ENCODE results near the gene SAMD10. TPM values are rescaled to one million over a fixed set of nuclear protein-coding genes. Genes with fewer than 3 reads are reported as not detected.
A peak's percentile ranks its signal among the peaks of the same experiment; 100 is the strongest.

SAMD10 gene
- total and polyA plus RNA-seq, 2 donors (not counting 1 experiment from before 2014, with no cell fraction given), result 0.37 to 0.99 TPM

GRCh38 chr20:64011366-64011779 lies 31.9 kb upstream of the SAMD10 start:
- Histone ChIP-seq H3K9me3 (ENCODE audit: control insufficient read depth, insufficient read depth, low read depth, low read length) (no peaks in the 10 kb centered on the region), H3K4me1 (ENCODE audit: control insufficient read depth, extremely low read depth, insufficient read depth, low read length) (no peaks in the 10 kb centered on the region), H3K4me3 (replicated peaks in 1 of 4; ENCODE audit: control extremely low read depth in 1 of 4, insufficient read depth in 1 of 4, low read depth in 3 of 4, low read length in 4 of 4) (no peak overlapping the region), H2AFZ (ENCODE audit: low read length) (no peak overlapping the region), H4K20me1 (ENCODE audit: control insufficient read depth, extremely low read depth, insufficient read depth, low read length) (no peaks in the 10 kb centered on the region), H3K79me2 (ENCODE audit: control insufficient read depth, insufficient read depth, low read length) (peaks cover 4% of the 10 kb centered on the region), H3K9ac (ENCODE audit: insufficient read depth, low read length) (no peak overlapping the region), H3K36me3 (ENCODE audit: control insufficient read depth, insufficient read depth, low read length) (peaks cover 22% of the 10 kb centered on the region), H3K27ac (ENCODE audit: insufficient read depth, low read length) (no peak overlapping the region), H3K27me3 (ENCODE audit: control insufficient read depth, insufficient read depth, low read length) (no peaks in the 10 kb centered on the region), H3K4me2 (ENCODE audit: extremely low read depth, insufficient read depth, low read length) (no peak overlapping the region)
- TF ChIP-seq EZH2 (IDR thresholded peaks at IDR 0.05; ENCODE audit: low read length, missing control alignments) (no peak), CTCF (conservative IDR thresholded peaks at IDR 0.05 in 1 of 2, IDR thresholded peaks at IDR 0.05 in 1 of 2; ENCODE audit: low read depth in 1 of 2, low read length in 2 of 2) (no peak)
- no peak for DNase-seq (ENCODE audit: low read depth in 2 of 2)

GRCh38 chr20:64010711-64011237 lies 31.3 kb upstream of the SAMD10 start:
- Histone ChIP-seq H3K27me3 (ENCODE audit: control insufficient read depth, insufficient read depth, low read length) (no peaks in the 10 kb centered on the region), H2AFZ (ENCODE audit: low read length) (no peak overlapping the region), H3K9ac (ENCODE audit: insufficient read depth, low read length) (no peak overlapping the region), H3K4me2 (ENCODE audit: extremely low read depth, insufficient read depth, low read length) (no peak overlapping the region), H3K36me3 (ENCODE audit: control insufficient read depth, insufficient read depth, low read length) (peaks cover 22% of the 10 kb centered on the region), H3K79me2 (ENCODE audit: control insufficient read depth, insufficient read depth, low read length) (peaks cover 4% of the 10 kb centered on the region), H4K20me1 (ENCODE audit: control insufficient read depth, extremely low read depth, insufficient read depth, low read length) (no peaks in the 10 kb centered on the region), H3K4me1 (ENCODE audit: control insufficient read depth, extremely low read depth, insufficient read depth, low read length) (no peaks in the 10 kb centered on the region), H3K9me3 (ENCODE audit: control insufficient read depth, insufficient read depth, low read depth, low read length) (no peaks in the 10 kb centered on the region), H3K27ac (ENCODE audit: insufficient read depth, low read length) (no peak overlapping the region), H3K4me3 (replicated peaks in 1 of 4; ENCODE audit: control extremely low read depth in 1 of 4, insufficient read depth in 1 of 4, low read depth in 3 of 4, low read length in 4 of 4) (no peak overlapping the region)
- TF ChIP-seq CTCF (conservative IDR thresholded peaks at IDR 0.05 in 1 of 2, IDR thresholded peaks at IDR 0.05 in 1 of 2; ENCODE audit: low read depth in 1 of 2, low read length in 2 of 2) (no peak), EZH2 (IDR thresholded peaks at IDR 0.05; ENCODE audit: low read length, missing control alignments) (no peak)
- DNase-seq (ENCODE audit: low read depth in 2 of 2), result peak in 1 of 2 donors; percentile 6

- peaks cover 21% of the 10 kb centered on the region for H3K36me3 ChIP-seq (ENCODE audit: control insufficient read depth, insufficient read depth, low read length)
- H3K9me3 ChIP-seq (ENCODE audit: control insufficient read depth, insufficient read depth, low read depth, low read length), result no peaks in the 10 kb centered on the region
- no peaks in the 10 kb centered on the region for H4K20me1 ChIP-seq (ENCODE audit: control insufficient read depth, extremely low read depth, insufficient read depth, low read length)
- H3K27ac ChIP-seq (ENCODE audit: insufficient read depth, low read length), result no peak overlapping the region
- H3K4me1 ChIP-seq (ENCODE audit: control insufficient read depth, extremely low read depth, insufficient read depth, low read length), result peaks cover 3% of the 10 kb centered on the region
- no peak overlapping the region for H3K4me3 ChIP-seq (replicated peaks in 1 of 4; ENCODE audit: control extremely low read depth in 1 of 4, insufficient read depth in 1 of 4, low read depth in 3 of 4, low read length in 4 of 4)
- no peak overlapping the region for H3K4me2 ChIP-seq (ENCODE audit: extremely low read depth, insufficient read depth, low read length)
- H2AFZ ChIP-seq (ENCODE audit: low read length), result no peak overlapping the region
- no peak overlapping the region for H3K9ac ChIP-seq (ENCODE audit: insufficient read depth, low read length)
- TF ChIP-seq CTCF (conservative IDR thresholded peaks at IDR 0.05 in 1 of 2, IDR thresholded peaks at IDR 0.05 in 1 of 2; ENCODE audit: low read depth in 1 of 2, low read length in 2 of 2) (no peak), EZH2 (IDR thresholded peaks at IDR 0.05; ENCODE audit: low read length, missing control alignments) (no peak)
- no peak for DNase-seq (ENCODE audit: low read depth in 2 of 2)
- peaks cover 4% of the 10 kb centered on the region for H3K79me2 ChIP-seq (ENCODE audit: control insufficient read depth, insufficient read depth, low read length)
- H3K27me3 ChIP-seq (ENCODE audit: control insufficient read depth, insufficient read depth, low read length), result no peaks in the 10 kb centered on the region
These were observed 30.5 kb upstream of the SAMD10 start for GRCh38 chr20:64009811-64010387.

Data from fibroblast of lung (primary cell).